Esophagus muscularis mucosa (tissue), 3 donors: ENCODE results near the gene ABHD13.

Experiments
- CTCF ChIP-seq, 3 experiments: fragments of 200-600 bp in 2 of 3; fragments of 450-650 bp in 1 of 3; sonication (generic) in 2 of 3; IDR thresholded peaks; one replicate each; pipeline ENCODE4 v1.5.1; 2017 to 2019; ENCODE audit warnings: antibody characterized with exemption in 3 of 3, mild to moderate bottlenecking in 2 of 3, moderate library complexity in 1 of 3
- POLR2A ChIP-seq: fragments of 450-650 bp; IDR thresholded peaks from one replicate; pipeline ENCODE4 v1.6.1; 2017; ENCODE audit warnings: antibody characterized with exemption, moderate library complexity, mild to moderate bottlenecking, low read depth
- POLR2AphosphoS5 ChIP-seq, 2 donors: sonication (generic); formaldehyde crosslinking; IDR thresholded peaks; one replicate each; pipeline ENCODE4 v1.6.1; 2017; ENCODE audit warnings: antibody characterized with exemption in 2 of 2

- no peak for TF ChIP-seq POLR2A
- TF ChIP-seq CTCF (IDR thresholded peaks at IDR 0.05): no peak
- no peak for TF ChIP-seq POLR2AphosphoS5 (IDR thresholded peaks at IDR 0.05)
These were observed 29.9 kb upstream of the ABHD13 start for GRCh38 chr13:108188260-108188659.
